ENCODE data around the gene RHNO1.
"Not testable (repeated sequence)": the region's sequence is repeated elsewhere in the genome, so short reads cannot be mapped to it uniquely, and the experiment has no call there.

RHNO1 gene

DNA sequence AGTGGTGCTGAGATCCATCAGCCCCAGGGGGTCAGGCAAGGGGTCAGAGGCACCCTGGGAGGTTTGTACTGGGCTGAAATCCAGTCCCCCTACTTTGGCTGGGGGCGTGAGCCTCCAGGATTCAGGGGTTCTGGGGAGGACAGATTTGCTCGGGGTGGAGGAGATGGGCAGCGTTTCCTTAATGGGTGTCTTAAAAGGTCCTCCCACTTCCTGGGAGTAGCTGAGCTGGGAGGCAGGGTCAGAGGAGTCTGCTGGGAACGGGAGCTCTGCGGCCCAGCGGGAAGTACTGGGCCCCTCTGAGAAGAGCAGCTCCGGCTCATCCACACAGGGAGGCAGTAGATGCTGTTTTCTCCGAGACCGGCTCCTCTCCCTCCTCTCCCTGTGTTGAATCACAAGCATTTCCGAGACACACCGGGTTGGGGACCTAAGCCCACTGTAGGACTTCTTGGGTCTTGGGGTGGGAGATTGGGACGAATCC, 18.0 kb upstream of the RHNO1 start:
- DNase-seq = no peak

DNA sequence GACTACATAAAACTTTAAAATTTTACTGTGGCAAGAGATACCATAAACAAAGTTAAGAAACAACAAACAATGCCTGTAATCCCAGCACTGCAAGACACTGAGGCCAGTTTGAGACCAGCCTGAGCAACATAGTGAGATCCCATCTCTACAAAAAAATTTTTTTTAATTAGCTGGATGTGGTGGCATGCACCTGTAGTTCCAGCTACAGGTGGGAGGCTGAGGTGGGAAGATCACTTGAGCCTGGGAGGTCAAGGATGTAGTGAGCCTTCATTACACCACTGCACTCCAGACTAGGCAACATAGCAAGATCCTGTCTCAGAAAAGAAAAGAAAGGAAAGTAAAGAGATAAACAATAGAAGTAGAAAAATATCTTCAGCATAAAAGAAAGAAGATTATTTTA, 16.9 kb upstream of the RHNO1 start:
- DNase-seq = no peak

DNA sequence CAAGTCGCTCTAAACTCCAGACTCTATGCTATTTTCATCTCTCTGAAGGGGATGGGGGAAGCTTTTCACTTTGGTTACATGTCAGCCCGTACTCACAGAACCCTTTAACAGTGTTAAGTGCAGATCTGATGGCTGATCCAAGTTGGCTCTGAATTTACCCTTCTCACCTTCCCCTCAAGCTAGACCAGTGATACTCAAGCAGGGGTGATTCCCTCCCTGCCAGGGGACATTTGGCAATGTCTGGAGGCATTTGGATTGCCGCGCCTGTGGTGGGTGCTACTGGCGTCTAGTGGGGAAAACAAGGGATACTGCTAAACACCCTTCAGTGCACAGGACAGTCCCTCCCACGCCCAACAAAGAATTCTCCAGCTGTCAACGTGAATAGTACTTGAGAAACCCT, 14.1 kb upstream of the RHNO1 start:
- DNase-seq = no peak

DNA sequence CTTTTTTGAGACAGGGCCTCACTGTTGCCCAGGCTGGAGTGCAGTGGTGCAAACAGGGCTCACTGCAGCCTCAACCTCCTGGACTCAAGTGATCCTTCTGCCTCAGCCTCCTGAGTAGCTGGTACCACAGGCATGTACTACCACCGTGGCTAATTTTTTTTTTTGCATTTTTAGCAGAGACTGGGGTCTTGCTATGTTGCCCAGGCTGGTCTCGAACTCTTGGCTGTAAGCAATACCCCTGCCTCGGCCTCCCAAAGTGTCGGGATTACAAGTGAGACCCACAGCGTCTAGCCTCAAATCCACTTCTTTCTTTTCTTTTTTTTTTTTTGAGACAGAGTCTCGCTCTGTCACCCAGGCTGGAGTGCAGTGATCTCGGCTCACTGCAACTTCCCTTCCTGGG, 13.6 kb upstream of the RHNO1 start:
- DNase-seq = not testable (repeated sequence)

DNA sequence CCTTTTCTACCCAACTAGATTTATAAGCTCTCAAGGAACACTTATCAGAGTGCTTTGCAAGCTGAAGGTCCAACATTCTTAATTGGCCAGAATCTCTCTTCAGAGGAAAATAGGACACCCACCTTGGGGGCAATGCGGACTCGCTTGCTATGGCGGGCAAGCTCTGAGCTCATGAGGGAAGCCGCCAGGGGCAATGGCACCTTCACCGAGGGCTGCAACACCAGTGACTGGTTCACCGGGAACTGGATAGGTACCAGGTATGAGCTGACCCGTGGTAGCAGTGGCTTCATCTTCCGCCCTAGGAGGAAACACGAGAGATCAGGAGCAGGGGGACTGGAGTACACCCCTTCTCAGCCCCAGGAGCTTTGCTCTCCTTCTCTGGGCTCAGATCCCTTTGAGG, 12.8 kb upstream of the RHNO1 start:
- DNase-seq = no peak

DNA sequence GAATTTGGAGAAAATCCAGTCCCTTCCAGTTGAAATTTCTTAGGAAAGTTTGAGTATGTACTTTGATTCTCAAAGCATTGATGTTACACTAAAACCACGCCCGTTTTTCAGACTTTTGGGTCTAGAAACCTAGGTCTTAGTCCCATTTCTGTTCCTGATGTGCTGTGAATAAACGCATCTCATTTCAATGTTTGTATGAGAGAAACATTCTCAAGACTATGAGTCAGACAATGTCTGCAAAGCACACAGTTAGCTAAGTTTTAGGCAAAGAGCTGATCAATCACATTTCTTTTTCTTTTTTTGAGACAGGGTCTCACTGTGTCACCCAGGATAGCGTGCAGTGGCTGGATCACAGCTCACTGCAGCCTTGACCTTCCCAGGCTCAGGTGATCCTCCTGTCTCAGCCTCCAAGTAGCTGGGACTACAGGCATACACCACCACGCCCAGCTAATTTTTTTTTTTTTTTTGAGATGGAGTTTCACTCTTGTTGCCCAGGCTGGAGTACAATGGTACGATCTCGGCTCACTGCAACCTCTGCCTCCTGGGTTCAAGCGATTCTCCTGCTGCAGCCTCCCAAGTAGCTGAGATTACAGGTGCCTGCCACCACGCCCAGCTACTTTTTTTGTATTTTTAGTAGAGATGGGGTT, 7.9 kb upstream of the RHNO1 start:
- DNase-seq = not testable (repeated sequence)

DNA sequence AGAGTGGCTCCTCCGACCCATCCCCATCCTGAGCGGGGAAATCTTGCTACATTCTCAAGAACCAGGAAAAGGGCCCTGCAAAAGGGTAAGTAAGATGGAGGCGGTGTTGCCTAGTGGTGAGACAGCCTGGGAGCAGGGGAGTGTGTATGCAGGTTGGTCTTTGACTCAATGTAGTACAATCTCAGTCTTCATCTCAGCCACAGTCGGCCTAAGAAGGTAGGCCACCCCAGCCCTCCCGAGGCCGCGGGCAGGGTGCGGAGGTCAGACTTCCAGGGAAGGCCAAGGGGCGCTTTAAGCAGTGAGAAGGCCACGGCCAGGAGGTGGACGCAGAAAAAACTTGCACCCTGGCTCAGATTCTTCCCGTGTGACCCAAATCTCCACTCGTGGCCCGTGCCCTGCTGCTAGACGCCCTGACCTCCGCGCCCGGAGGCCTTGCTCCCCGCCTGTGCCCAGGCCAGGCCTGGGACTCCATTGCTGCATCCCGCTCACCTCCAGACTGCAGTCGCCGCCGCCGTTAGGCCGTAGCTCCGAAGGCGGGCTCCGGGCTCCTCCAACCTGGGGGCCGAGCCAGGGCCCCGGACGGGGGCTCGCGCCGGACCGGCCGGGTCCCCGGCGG, 484 bp upstream of the RHNO1 start:
- DNase-seq = no peak

DNA sequence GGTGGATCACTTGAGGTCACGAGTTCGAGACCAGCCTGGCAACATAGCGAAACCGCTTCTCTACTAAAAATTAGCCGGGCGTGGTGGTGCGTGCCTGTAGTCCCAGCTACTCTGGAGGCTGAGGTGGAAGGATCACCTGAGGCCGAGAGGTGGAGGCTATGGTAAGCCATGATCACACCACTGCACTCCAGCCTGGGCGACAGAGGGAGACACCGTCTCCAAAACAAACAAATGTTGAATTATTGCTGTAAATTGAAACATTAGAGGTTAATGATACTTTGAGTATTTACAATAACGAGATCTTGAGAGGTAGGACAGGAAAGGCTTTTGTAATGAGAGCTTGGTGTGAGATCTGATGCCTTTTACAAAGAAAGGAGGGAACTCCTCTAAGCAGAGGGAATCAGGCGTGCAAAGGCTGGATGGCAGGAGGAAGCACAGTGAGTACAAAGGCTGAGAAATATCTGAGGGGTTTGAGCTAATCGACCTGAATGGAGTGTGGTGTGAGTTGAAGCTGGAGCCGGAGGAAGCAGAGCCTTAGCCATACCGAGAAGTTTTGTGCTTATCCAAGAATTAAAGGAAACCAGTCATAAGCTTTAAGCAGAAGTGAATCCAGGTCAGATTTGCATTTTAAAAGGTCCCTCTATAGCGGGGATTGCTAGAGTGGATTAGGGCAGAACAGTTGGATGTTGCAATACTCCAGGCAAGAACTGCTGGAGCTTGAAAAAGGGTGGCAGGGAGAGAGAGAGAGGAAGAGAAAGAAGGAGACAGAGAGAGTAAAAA, 1.1 kb downstream of the RHNO1 start:
- DNase-seq = no peak

DNA sequence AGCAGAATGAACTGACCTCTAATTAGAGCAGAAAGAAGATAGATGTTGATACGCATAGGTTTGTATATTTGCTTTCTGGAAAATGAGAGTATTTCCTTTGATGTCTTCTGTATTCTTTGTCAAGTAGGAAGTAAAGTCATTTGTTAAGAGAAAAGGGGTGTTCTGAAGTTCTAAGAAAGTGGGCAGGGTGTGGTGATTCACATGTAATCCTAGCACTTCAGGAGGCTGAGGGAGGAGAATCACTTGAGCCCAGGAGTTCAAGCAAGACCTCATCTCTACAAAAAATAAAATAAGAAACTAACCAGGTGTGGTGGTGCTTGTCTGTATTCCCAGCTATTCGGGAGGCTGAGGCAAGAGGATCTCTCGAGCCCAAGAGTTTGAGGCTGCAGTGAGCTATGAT, 2.8 kb downstream of the RHNO1 start:
- DNase-seq = no peak

DNA sequence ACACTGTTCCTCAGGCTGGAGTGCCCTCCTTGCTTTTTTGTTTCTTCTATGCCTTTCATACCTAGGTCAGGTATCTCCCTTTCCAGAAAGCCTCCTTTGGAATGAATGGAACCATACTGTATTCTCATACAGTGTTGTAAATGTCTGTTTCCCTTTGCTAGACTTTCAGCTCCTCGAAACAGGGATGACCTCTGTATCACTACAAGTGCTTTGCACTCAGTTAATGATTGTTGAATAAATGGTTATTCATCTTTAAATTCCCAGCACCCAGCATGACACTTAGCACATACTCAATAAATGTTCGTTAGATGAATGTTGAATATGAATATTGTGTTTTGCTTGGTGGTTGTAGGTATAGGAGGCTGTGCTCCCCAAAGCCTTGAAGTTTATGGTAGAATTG, 7.8 kb downstream of the RHNO1 start:
- DNase-seq = no peak

DNA sequence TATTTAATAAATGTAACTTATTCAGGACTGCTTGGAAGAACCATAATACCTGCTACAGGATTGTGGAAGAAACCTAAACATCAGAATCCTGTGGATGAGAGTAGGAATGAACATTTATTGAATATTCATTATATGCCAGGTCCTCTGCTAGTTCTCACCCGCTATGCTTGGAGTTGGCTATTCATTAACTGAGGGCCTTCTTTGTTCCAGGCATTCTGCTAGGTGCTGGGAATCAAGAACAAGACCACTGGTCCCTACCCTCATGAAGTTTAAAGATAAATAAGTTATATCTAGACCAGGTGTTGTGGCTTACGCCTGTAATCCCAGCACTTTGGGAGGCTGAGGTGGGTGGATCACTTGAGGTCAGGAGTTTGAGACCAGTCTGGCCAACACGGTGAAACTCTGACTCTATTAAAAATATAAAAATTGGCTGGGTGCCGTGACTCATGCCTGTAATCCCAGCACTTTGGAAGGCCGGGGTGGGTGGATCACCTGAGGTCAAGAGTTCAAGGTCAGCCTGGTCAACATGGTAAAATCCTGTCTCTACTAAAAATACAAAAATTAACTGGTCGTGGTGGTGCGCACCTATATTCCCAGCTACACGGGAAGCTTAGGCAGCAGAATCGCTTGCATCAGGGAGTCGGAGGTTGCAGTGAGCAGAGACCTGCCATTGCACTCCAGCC, 9.9 kb downstream of the RHNO1 start:
- DNase-seq = no peak

DNA sequence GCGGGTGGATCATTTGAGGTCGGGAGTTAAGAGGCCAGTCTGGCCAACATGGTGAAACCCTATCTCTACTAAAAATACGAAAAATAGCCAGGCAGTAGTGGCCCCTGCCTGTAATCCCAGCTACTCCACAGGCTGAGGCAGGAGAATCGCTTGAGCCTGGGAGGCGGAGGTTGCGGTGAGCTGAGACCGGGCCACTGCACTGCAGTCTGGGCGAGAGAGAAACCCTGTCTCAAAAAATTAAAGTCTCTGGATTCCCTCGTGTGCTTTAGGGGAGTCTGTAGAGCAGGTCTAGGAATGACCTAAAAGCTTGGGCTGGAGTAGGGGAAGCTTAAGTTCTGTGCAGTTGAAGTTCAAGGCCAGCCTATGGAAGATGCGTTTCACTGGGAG, 13.0 kb downstream of the RHNO1 start:
- DNase-seq = no peak

DNA sequence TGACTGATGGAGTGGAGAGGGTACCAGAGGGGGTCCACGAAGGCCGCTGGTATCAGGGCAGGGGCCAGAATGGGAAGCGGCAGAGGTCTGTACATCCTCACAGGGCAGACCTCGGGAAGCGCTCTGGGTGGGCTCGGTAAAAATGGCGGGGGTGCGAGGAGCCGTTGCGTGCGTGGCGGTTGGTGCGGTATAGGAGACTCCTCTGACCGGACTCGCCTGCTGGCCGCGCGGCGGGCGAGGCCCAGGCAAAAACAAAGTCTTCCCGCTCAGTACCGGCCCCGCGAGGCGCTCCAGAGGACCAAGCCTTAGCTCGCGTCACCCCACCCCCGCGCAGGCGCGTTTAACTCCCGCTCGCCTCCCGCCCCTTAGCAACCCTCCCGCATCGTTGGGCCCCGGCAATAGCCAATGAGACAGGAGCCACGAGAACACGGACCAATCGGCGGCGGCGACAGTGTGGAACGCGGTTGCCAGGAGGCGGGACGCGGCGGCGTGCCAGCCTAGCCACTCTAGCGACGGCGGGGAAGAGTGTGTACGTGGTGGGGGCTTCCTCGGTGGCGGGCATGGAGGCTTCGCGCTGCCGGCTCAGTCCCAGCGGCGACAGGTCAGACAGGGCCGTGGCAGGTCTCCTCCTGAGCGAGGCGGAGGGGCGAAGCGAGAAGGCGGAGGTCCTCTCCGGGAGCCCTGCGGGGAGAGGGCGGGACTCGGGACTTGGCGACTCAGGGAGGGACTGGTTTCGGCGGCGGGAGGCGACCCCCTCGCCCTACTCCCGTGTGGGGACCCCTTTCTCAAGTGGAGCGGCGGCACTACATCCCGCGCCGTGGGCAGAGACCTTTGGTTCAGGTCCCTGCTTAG, 13.6 kb downstream of the RHNO1 start, which contains the start of gene TULP3:
Gene TULP3, plus strand, starts transcription at position 504 of the 852 bp plus-strand sequence. Its CDS starts 57 bp downstream, at position 561.
- peak; percentile 81 to 96 for DNase-seq

DNA sequence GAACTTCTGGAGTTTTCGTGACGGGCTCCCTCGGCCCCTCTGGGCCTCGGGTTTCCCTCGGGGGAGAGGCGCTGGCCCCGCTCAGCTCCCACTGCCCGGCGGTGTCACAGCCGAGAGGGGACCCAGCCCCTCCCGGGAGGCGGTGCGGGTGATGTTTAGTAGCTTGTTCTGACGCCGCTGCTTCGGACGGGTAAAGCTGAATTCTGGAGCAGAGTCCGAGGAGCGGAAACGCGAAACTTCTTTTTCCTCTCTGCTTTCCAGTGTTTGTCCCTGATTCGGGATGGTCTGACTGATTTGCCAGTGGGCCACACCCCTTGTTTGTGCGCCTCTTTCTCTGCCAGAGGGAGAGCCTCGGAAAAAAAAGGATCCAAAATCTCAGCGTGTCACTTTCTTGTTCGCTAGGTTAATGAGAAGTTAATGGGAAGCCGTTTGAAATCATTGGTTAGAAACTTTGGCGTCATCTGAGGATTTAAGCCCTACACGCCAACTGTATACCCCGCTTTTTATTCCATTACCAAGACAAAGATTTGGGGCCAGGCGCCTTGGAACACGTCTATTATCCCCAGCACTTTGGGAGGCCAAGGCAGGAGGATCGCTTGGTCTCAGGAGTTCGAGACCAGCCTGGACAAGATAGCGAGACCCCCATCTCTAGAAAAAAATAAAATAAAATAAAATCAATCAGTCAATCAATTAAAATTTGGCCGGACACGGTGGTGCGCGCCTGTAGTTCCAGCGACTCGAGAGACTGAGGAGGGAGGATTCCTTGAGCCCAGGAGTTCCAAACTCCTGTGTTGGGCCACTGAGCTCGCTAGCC, 14.4 kb downstream of the RHNO1 start:
- no peak for DNase-seq

DNA sequence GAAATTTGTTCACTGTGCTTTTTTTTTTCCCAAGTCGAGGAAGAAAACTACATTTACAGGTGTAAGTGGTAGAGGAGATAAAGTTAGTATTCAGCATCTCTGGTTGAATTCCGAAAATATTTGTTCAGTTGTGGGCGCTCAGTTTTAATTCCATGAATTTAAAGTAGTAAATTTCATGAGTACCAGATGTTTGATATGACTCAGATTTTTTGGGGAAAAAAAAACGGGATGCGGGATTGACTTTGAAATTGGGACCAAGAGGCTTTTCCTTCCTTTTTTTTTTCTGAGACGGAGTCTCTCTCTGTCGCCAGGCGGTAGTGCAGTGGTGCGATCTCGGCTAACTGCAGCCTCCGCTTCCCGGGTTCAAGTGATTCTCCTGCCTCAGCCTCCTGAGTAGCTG, 15.2 kb downstream of the RHNO1 start:
- DNase-seq = no peak

DNA sequence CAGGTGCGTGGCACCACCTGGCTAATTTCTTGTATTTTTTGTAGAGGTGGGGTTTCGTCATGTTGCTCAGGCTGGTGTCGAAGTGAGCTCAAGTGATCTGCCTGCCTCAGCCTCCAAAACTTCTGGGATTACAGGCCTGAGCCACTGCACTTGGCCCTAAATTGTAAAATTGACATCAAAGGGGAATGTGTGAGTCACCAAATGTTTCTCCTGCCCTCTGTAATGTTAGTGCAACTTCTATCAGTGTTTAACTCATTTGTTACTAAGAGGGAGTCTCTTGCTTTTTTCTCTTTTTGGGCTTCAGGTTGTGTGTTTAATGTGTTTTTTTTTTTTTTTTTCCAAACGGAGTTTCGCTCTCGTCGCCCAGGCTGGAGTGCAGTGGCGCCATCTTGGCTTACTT, 16.0 kb downstream of the RHNO1 start:
- DNase-seq = no peak

DNA sequence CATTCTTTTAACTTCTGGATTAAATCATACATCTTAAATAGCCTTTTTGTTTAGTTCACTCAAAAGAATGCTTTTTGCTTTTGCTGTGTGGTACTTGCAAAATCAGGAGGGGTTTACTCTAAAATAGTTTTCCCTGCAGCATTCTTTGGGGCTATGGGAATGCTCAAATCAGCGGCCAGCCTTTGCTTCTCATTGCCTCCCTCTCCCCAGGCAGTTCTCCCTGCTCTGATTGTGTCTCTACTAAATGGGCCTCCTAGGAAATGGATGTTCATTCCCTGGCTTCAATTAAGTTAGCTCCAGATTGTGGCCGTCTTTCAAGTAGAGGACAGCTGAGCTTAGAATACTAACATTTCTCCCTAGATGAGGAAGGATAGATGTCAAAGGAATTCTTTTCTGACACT, 18.0 kb downstream of the RHNO1 start:
- no peak for DNase-seq

DNA sequence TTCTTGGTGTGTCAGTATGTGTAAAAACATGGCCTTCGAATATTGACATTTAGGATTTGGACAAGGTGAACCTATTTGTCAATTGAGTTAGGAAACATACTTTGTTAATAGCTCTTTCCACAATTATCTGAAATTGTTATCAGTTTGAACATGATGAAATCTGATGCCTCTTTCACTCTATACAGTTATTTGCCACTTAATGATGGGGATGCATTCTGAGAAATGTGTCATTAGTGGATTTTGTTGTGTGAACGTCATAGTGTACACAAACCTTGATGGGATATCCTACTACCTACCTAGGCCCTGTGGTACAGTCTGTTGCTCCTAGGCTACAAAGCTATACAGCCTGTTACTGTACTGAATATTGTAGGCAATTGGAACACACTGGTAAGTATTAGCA, 18.5 kb downstream of the RHNO1 start:
- no peak for DNase-seq

DNA sequence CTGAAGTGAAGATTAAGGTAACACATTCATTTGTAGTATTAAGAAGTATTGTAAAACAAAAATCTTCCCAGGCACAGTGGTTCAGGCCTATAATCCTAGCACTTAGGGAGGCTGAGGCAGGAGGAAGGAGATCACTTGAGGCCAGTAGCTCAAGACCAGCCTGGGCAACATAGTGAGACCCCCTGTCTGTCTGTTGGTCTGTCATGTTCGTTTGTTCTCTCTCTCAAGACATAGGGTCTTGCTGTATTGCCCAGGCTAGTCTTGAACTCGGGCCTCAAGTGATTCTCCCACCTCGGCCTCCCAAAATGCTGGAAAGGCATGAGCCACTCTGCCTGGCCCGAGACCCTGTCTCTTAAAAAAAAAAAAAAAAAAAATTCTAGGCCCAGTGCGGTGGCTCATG, 20.4 kb downstream of the RHNO1 start:
- DNase-seq = no peak

DNA sequence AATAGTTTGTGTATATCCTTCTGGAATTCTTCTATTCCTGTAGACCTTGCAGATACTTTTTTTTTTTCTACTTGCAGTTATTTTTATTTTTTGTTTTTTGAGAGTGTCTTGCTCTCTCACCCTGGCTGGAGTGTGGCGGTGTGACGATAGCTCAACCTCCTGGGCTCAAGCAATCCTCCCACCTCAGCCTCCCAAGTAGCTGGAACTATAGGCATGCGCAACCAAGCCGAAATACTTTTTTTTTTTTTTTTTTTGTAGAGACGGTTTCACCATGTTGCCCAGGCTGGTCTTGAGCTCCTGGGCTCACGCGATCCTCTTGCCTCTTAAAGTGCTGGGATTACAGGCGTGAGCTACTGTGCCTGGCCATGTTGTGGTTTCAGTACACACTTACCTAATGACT, 23.6 kb downstream of the RHNO1 start:
- no peak for DNase-seq

DNA sequence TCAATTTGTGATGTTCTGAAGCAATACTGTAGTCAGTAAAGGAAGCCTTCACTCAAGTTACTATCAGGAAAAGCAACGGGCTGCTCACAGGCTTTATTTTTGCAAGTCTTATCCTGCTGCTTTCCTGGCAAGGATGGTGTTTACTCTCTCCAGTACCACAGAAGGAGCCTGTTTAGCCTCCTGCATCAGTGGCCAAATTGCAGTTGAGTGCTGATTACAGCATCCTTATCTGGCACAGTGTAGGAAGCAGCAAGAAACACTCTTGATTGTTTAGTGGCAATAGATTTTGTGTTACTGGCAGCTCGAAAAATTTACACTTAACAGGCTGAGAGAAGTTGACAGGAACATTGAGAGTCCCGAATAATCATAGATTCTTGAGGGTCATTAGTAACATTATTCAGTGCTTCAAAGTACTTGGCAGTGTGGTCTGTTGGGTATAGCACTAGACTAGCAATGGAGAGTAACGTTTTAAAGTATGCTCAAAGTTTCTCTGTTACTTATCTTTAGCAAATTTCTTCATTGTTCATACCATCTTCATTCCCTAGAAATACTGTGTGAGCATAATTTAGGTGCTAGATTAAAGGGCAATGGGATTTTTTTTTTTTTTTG, 25.4 kb downstream of the RHNO1 start:
- DNase-seq = peak; percentile 95 to 99
